H1 (cell line): Measurements from ENCODE around the gene SMDT1. TPM values are rescaled to one million over a fixed set of nuclear protein-coding genes. Genes with fewer than 3 reads are reported as not detected.
A peak's percentile ranks its signal among the peaks of the same experiment; 100 is the strongest.
"Not testable (repeated sequence)": the region's sequence is repeated elsewhere in the genome, so short reads cannot be mapped to it uniquely, and the experiment has no call there.

Experiments used
- CTCF ChIA-PET: fragments of 300-600 bp; sonication (Branson Sonifier 250); formaldehyde crosslinking; loops from one replicate; lab custom pipeline; 2021; ENCODE audit not compliant: partially characterized antibody; lab: Charles Lee
- POLR2A ChIA-PET: fragments of 300-600 bp; sonication (Branson Sonifier 250); formaldehyde crosslinking; loops from one replicate; lab custom pipeline; 2021; ENCODE audit warnings: inconsistent platforms; ENCODE audit not compliant: partially characterized antibody; lab: Charles Lee
- DNase-seq, 2 experiments: peaks; one replicate each; pipeline versions ENCODE4 v3.0.0 to v3.0.0-alpha.2; 2010 to 2022; ENCODE audit warnings: low spot score in 2 of 2, low read depth in 1 of 2, mixed read lengths in 1 of 2
- FAIRE-seq: peaks from 2 replicates; lab custom pipeline; 2011; peaks lifted over from hg19 to GRCh38; lab: Jason Lieb, UNC
- H2AFZ ChIP-seq: 2 replicates; pipeline ENCODE4 v1.8.1; 2012; ENCODE audit warnings: low read length, inconsistent platforms
- H2AK5ac ChIP-seq: 2 replicates; pipeline ENCODE4 v1.6.1; 2013; ENCODE audit warnings: low read depth, low read length
- H2BK120ac ChIP-seq: replicated peaks from 2 replicates; pipeline ENCODE3; 2013; ENCODE audit warnings: low read depth, low read length, inconsistent platforms
- H2BK12ac ChIP-seq: 2 replicates; pipeline ENCODE4 v1.6.1; 2013; ENCODE audit warnings: low read depth, low read length
- H2BK15ac ChIP-seq: 2 replicates; pipeline ENCODE4 v1.6.1; 2013; ENCODE audit warnings: low read length
- H2BK20ac ChIP-seq: 2 replicates; pipeline ENCODE4 v1.6.1; 2013; ENCODE audit warnings: low read length
- H2BK5ac ChIP-seq: 2 replicates; pipeline ENCODE4 v1.6.1; 2013; ENCODE audit warnings: low read depth, low read length
- H3K14ac ChIP-seq: 2 replicates; pipeline ENCODE4 v1.6.1; 2013; ENCODE audit warnings: inconsistent platforms; ENCODE audit not compliant: insufficient read length
- H3K18ac ChIP-seq: 2 replicates; pipeline ENCODE4 v1.6.1; 2013; ENCODE audit warnings: low read length; ENCODE audit errors: extremely low read depth
- H3K23ac ChIP-seq: 2 replicates; pipeline ENCODE4 v1.6.1; 2013; ENCODE audit warnings: inconsistent platforms; ENCODE audit not compliant: insufficient read length
- H3K23me2 ChIP-seq: 2 replicates; pipeline ENCODE4 v1.6.1; 2013; ENCODE audit warnings: low read depth, low read length
- H3K27ac ChIP-seq: 2 replicates; pipeline ENCODE4 v1.6.1; 2011; ENCODE audit warnings: low read depth, low read length, inconsistent platforms
- H3K27me3 ChIP-seq, 4 experiments: replicated peaks in 1 of 4; 1 replicate in 1 of 4; 2 replicates in 3 of 4; pipeline versions ENCODE4 v1.6.1 to v1.8.1; 2011 to 2013; ENCODE audit warnings: low read length in 3 of 4, mild to moderate bottlenecking in 3 of 4, inconsistent platforms in 2 of 4, mixed read lengths in 2 of 4, moderate library complexity in 1 of 4; ENCODE audit not compliant: control insufficient read depth in 3 of 4, insufficient read depth in 3 of 4; ENCODE audit errors: extremely low read depth in 1 of 4
- H3K36me3 ChIP-seq, 4 experiments: 2 replicates each; pipeline versions ENCODE4 v1.6.1 to v1.8.1; 2011 to 2013; ENCODE audit warnings: mild to moderate bottlenecking in 4 of 4, low read length in 3 of 4, moderate library complexity in 2 of 4, control low read depth in 1 of 4, inconsistent platforms in 1 of 4; ENCODE audit not compliant: insufficient read depth in 4 of 4, control insufficient read depth in 2 of 4
- H3K4ac ChIP-seq: replicated peaks from 2 replicates; pipeline ENCODE3; 2013; ENCODE audit warnings: low read length, low read depth, mixed read lengths, inconsistent platforms; ENCODE audit not compliant: insufficient read length
- H3K4me1 ChIP-seq, 4 experiments: replicated peaks in 1 of 4; 1 replicate in 1 of 4; 2 replicates in 3 of 4; pipeline versions ENCODE4 v1.6.1 to v1.8.1; 2011 to 2013; ENCODE audit warnings: low read length in 3 of 4, inconsistent platforms in 2 of 4, mixed read lengths in 1 of 4; ENCODE audit not compliant: insufficient read depth in 4 of 4, control insufficient read depth in 3 of 4
- H3K4me2 ChIP-seq, 2 experiments: 2 replicates each; pipeline versions ENCODE4 v1.6.1 to v1.8.1; 2011 to 2013; ENCODE audit warnings: low read depth in 2 of 2, low read length in 2 of 2, control low read depth in 1 of 2, inconsistent platforms in 1 of 2, mild to moderate bottlenecking in 1 of 2; ENCODE audit not compliant: insufficient read depth in 1 of 2
- H3K4me3 ChIP-seq, 4 experiments: fragments of 200-600, 300-600 bp in 1 of 4; sonication (generic), shearing (Covaris generic), sonication (Bioruptor Twin) in 1 of 4; 2 replicates each; pipeline versions ENCODE4 v1.5.1 to v1.8.1; 2011 to 2016; ENCODE audit warnings: low read length in 4 of 4, low read depth in 3 of 4, control low read depth in 2 of 4, inconsistent platforms in 2 of 4, mild to moderate bottlenecking in 2 of 4, mixed read lengths in 1 of 4, moderate library complexity in 1 of 4; ENCODE audit not compliant: insufficient read depth in 2 of 4; ENCODE audit errors: extremely low read depth in 1 of 4
- H3K56ac ChIP-seq: replicated peaks from 2 replicates; pipeline ENCODE3; 2013; ENCODE audit warnings: low read depth, mild to moderate bottlenecking, mixed read lengths, low read length, inconsistent platforms; ENCODE audit not compliant: insufficient read length
- H3K79me1 ChIP-seq: 2 replicates; pipeline ENCODE4 v1.6.1; 2013; ENCODE audit warnings: low read depth, low read length, control low read depth
- H3K79me2 ChIP-seq, 2 experiments: 2 replicates each; pipeline versions ENCODE4 v1.6.1 to v1.8.1; 2012 to 2013; ENCODE audit warnings: low read length in 2 of 2, mild to moderate bottlenecking in 2 of 2, inconsistent platforms in 1 of 2; ENCODE audit not compliant: insufficient read depth in 2 of 2, control insufficient read depth in 1 of 2
- H3K9ac ChIP-seq, 4 experiments: replicated peaks in 1 of 4; 1 replicate in 1 of 4; 2 replicates in 3 of 4; pipeline versions ENCODE4 v1.6.1 to v1.8.1; 2011 to 2013; ENCODE audit warnings: low read depth in 3 of 4, low read length in 3 of 4, control low read depth in 2 of 4, mild to moderate bottlenecking in 2 of 4, moderate library complexity in 2 of 4, inconsistent platforms in 1 of 4; ENCODE audit errors: extremely low read depth in 1 of 4
- H3K9me3 ChIP-seq, 2 experiments: 2 replicates each; pipeline versions ENCODE4 v1.6.1 to v1.8.1; 2012 to 2013; ENCODE audit warnings: mild to moderate bottlenecking in 2 of 2, moderate library complexity in 2 of 2, control low read depth in 1 of 2, inconsistent platforms in 1 of 2, low read depth in 1 of 2, low read length in 1 of 2, mixed read lengths in 1 of 2; ENCODE audit not compliant: insufficient read depth in 2 of 2
- H4K20me1 ChIP-seq, 2 experiments: replicated peaks in 1 of 2; 2 replicates each; pipeline versions ENCODE3 to v1.8.1; 2011 to 2013; ENCODE audit warnings: inconsistent platforms in 2 of 2, low read length in 2 of 2, mild to moderate bottlenecking in 1 of 2; ENCODE audit not compliant: insufficient read depth in 2 of 2, control insufficient read depth in 1 of 2
- H4K5ac ChIP-seq: 2 replicates; pipeline ENCODE4 v1.6.1; 2013; ENCODE audit warnings: low read length, low read depth, mixed read lengths, inconsistent platforms; ENCODE audit not compliant: insufficient read length
- H4K8ac ChIP-seq: 2 replicates; pipeline ENCODE4 v1.8.0; 2013; ENCODE audit warnings: mild to moderate bottlenecking, moderate library complexity, low read length, inconsistent platforms; ENCODE audit not compliant: insufficient read depth; ENCODE audit errors: extremely low read depth
- H4K91ac ChIP-seq: replicated peaks from 2 replicates; pipeline ENCODE3; 2013; ENCODE audit warnings: low read length, mixed read lengths, inconsistent platforms; ENCODE audit not compliant: insufficient read length
- SRF ChIP-seq: IDR thresholded peaks from 2 replicates; pipeline ENCODE4 v1.6.1; 2011; ENCODE audit warnings: mild to moderate bottlenecking, low read depth, low read length, moderate library complexity
- WGBS, 2 experiments: shearing (Covaris generic) in 1 of 2; methylation state at CpG; one replicate each; pipeline versions ENCODE4 v1.1.6 to v1.1.7; 2013 to 2015; ENCODE audit warnings: low lambda C conversion rate in 2 of 2, mixed read lengths in 2 of 2, inconsistent platforms in 1 of 2, low coverage in 1 of 2, missing lambda C conversion rate in 1 of 2; ENCODE audit not compliant: insufficient replicate concordance in 2 of 2, insufficient coverage in 1 of 2, insufficient read length in 1 of 2; ENCODE audit errors: extremely low coverage in 1 of 2, missing lambda C conversion rate in 1 of 2; 5-methylcytosine and 5-hydroxymethylcytosine counted together
- polyA plus RNA-seq, 7 experiments: library from polyadenylated mRNA; depleted of rRNA in 3 of 7; stranded (reverse) in 5 of 7; unstranded in 2 of 7; fragments of >200 nt in 5 of 7; fragments of 200-250 nt in 2 of 7; gene quantifications; 1 replicate in 5 of 7; 2 replicates in 1 of 7; 4 replicates in 1 of 7; pipeline versions ENCODE4 v1.2.1 to v1.2.3, GENCODE V29; 2011 to 2013; ENCODE audit warnings: missing spikeins in 2 of 7, mixed read lengths in 2 of 7
- total RNA-seq: library from RNA; stranded (reverse); fragmentation: NEBNext Ultra II Directional; extraction: Animal tissue kit (Norgen Biotek cat#: 25700); gene quantifications from 2 replicates; pipeline ENCODE4 v1.2.1, GENCODE V29; 2021

SMDT1 gene
- total and polyA plus RNA-seq, 2 of the 8 experiments (the other 6 are each of a cell fraction or from before 2014, with no cell fraction given), result 34.9 to 35.6 TPM

DNA sequence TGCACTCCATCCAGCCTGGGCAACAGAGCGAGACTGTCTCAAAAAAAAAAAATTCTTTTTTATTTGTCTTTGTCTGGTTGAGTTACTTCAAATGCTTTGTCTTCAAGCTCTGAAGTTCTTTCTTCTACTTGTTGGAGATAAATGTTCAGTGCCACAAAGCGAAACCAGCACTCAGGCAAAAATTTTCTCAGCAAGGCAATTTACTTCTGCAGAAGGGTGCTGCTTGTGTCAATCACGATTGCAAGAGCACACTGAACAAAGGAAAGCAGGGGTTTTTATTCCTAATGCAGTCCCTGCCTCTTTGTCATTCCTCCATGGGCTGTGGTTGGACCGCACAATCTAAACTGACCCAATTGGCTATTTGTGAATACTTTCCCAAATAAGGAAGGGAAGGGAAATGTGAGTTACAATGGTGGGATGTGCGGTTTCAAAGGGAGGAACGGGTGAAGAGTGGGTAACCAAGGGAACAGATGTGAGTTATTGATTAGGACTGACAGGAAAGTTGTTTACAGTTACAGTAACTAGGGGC lies 24.9 kb downstream of the SMDT1 start:
- FAIRE-seq, result peak; percentile 39
- not testable (repeated sequence) for H4K5ac ChIP-seq, H3K27me3 ChIP-seq, H3K79me1 ChIP-seq, H3K14ac ChIP-seq, H3K9me3 ChIP-seq, H3K23me2 ChIP-seq, H3K18ac ChIP-seq, H3K27ac ChIP-seq, H3K4me1 ChIP-seq, H4K20me1 ChIP-seq, H3K56ac ChIP-seq, H3K4ac ChIP-seq, H3K9ac ChIP-seq, H2BK120ac ChIP-seq, H3K4me2 ChIP-seq, H3K36me3 ChIP-seq, H2AFZ ChIP-seq, H3K79me2 ChIP-seq, H3K4me3 ChIP-seq, H3K23ac ChIP-seq, H2BK5ac ChIP-seq, H4K8ac ChIP-seq, DNase-seq, H2AK5ac ChIP-seq, H4K91ac ChIP-seq, H2BK12ac ChIP-seq, H2BK20ac ChIP-seq, H2BK15ac ChIP-seq
- TF ChIP-seq SRF, result peak; percentile 57; the same call in 1 of the 2 replicates
- WGBS, 2 experiments, result 83% methylated on average over 6 of the region's 6 CpGs; no CpG with 5 or more reads in 1 of the 2 experiments
- ChIA-PET POLR2A (interaction anchor here (2.5 kb wide), 1 partner anchor 14 kb away, joined by 10 read pairs; the partner anchor contains the start of gene NDUFA6), CTCF (interaction anchor here (1.4 to 4.6 kb wide), 4 partner anchors 12 to 339 kb away, joined by 3 to 21 read pairs (median 8); no protein-coding TSS in a partner anchor)
